GM12878 (cell line): ENCODE measurements around the gene CLNK. TPM values are rescaled to one million over a fixed set of nuclear protein-coding genes. Genes with fewer than 3 reads are reported as not detected.

Experiments used
- BCLAF1 ChIP-seq: fragments of 450-650 bp; IDR thresholded peaks from 2 replicates; pipeline ENCODE4 v1.6.1; 2017; ENCODE audit warnings: antibody characterized with exemption, mild to moderate bottlenecking, moderate library complexity
- CEBPB ChIP-seq, 2 experiments: fragments of 150-350 bp in 1 of 2; IDR thresholded peaks; 2 replicates each; pipeline ENCODE4 v1.6.1; 2012 to 2014; ENCODE audit warnings: low read depth in 2 of 2, low read length in 2 of 2, borderline replicate concordance in 1 of 2, inconsistent platforms in 1 of 2
- CREB1 ChIP-seq: IDR thresholded peaks from 2 replicates; pipeline ENCODE4 v1.6.1; 2012; ENCODE audit warnings: low read depth, mild to moderate bottlenecking, inconsistent platforms
- E2F4 ChIP-seq: IDR thresholded peaks from 2 replicates; pipeline ENCODE4 v1.6.1; 2012; ENCODE audit warnings: low read depth, low read length, improper control_type of control experiment
- EGR1 ChIP-seq, 2 experiments: IDR thresholded peaks; 1 replicate in 1 of 2; 2 replicates in 1 of 2; pipeline ENCODE4 v1.6.1; 2011 to 2012; ENCODE audit warnings: low read depth in 2 of 2, low read length in 2 of 2, borderline replicate concordance in 1 of 2, mild to moderate bottlenecking in 1 of 2, moderate library complexity in 1 of 2
- EP300 ChIP-seq, 2 experiments: fragments of 150-350 bp in 1 of 2; IDR thresholded peaks; 2 replicates each; pipeline ENCODE4 v1.6.1; 2011 to 2012; ENCODE audit warnings: low read depth in 2 of 2, low read length in 2 of 2, borderline replicate concordance in 1 of 2, improper control_type of control experiment in 1 of 2, inconsistent platforms in 1 of 2; ENCODE audit not compliant: control insufficient read depth in 1 of 2
- FOS ChIP-seq: IDR thresholded peaks from 3 replicates; pipeline ENCODE4 v1.6.1; 2011; ENCODE audit warnings: borderline replicate concordance; ENCODE audit not compliant: insufficient read length; ENCODE audit errors: extremely low read depth
- GABPA ChIP-seq: IDR thresholded peaks from 2 replicates; pipeline ENCODE4 v1.6.1; 2014; ENCODE audit warnings: antibody characterized with exemption, low read depth, mild to moderate bottlenecking, inconsistent platforms
- HCFC1 ChIP-seq: fragments of 150-350 bp; IDR thresholded peaks from 2 replicates; pipeline ENCODE4 v1.6.1; 2014; ENCODE audit warnings: low read length
- HDAC2 ChIP-seq: fragments of 200-600 bp; sonication (generic); IDR thresholded peaks from 2 replicates; pipeline ENCODE4 v1.6.1; 2017
- IKZF1 ChIP-seq: fragments of 450-650 bp; conservative IDR thresholded peaks from 2 replicates; pipeline ENCODE4 v1.6.1; 2017; ENCODE audit warnings: antibody characterized with exemption, mild to moderate bottlenecking
- IKZF2 ChIP-seq, 2 experiments: fragments of 450-650 bp; IDR thresholded peaks; 2 replicates each; pipeline ENCODE4 v1.6.1; 2017; ENCODE audit warnings: mild to moderate bottlenecking in 2 of 2, moderate library complexity in 2 of 2
- JUNB ChIP-seq: IDR thresholded peaks from 2 replicates; pipeline ENCODE4 v1.6.1; 2016; ENCODE audit warnings: antibody characterized with exemption, mild to moderate bottlenecking
- NFYA ChIP-seq: IDR thresholded peaks from 2 replicates; pipeline ENCODE4 v1.6.1; 2011; ENCODE audit warnings: low read depth, mild to moderate bottlenecking, low read length, improper control_type of control experiment, borderline replicate concordance
- NKRF ChIP-seq: fragments of 450-650 bp; conservative IDR thresholded peaks from 2 replicates; pipeline ENCODE4 v1.6.1; 2017; ENCODE audit warnings: mild to moderate bottlenecking, moderate library complexity
- NR2C1 ChIP-seq: fragments of 450-650 bp; IDR thresholded peaks from 2 replicates; pipeline ENCODE4 v1.6.1; 2017; ENCODE audit warnings: antibody characterized with exemption, mild to moderate bottlenecking, moderate library complexity
- PAX8 ChIP-seq: fragments of 450-650 bp; IDR thresholded peaks from 2 replicates; pipeline ENCODE4 v1.6.1; 2017; ENCODE audit warnings: mild to moderate bottlenecking, moderate library complexity
- RCOR1 ChIP-seq: conservative IDR thresholded peaks from 2 replicates; pipeline ENCODE4 v1.6.1; 2012; ENCODE audit warnings: low read depth, low read length, improper control_type of control experiment
- SMAD5 ChIP-seq: IDR thresholded peaks from 2 replicates; pipeline ENCODE4 v1.6.1; 2016; ENCODE audit warnings: antibody characterized with exemption, low read depth
- SREBF1 ChIP-seq: IDR thresholded peaks from 2 replicates; pipeline ENCODE4 v1.6.1; 2012; ENCODE audit warnings: mild to moderate bottlenecking, low read length
- TCF7 ChIP-seq: IDR thresholded peaks from 2 replicates; pipeline ENCODE4 v1.6.1; 2014; ENCODE audit warnings: antibody characterized with exemption, borderline replicate concordance
- WRNIP1 ChIP-seq: IDR thresholded peaks from 2 replicates; pipeline ENCODE4 v1.6.1; 2011; ENCODE audit warnings: low read depth, low read length, improper control_type of control experiment, borderline replicate concordance
- YBX1 ChIP-seq: fragments of 450-650 bp; IDR thresholded peaks from 2 replicates; pipeline ENCODE4 v1.6.1; 2016; ENCODE audit warnings: antibody characterized with exemption
- YY1 ChIP-seq: IDR thresholded peaks from 2 replicates; pipeline ENCODE4 v1.6.1; 2011; ENCODE audit warnings: low read depth, mild to moderate bottlenecking, low read length
- ZSCAN29 ChIP-seq: fragments of 450-650 bp; IDR thresholded peaks from 2 replicates; pipeline ENCODE4 v1.6.1; 2017; ENCODE audit warnings: mild to moderate bottlenecking, moderate library complexity
- polyA plus RNA-seq, 11 experiments: library from polyadenylated mRNA; depleted of rRNA in 4 of 11; unstranded in 6 of 11; stranded (reverse) in 5 of 11; fragments of >200 nt; fragmentation: Nextera tagmentation in 4 of 11; fragmentation: Illumina TruSeq in 1 of 11; extraction: Ambion mirVana in 4 of 11; extraction: Trizol in 1 of 11; gene quantifications; 1 replicate in 1 of 11; 2 replicates in 10 of 11; pipeline versions ENCODE4 v1.2.1 to v1.2.3, GENCODE V29; 2011 to 2016; ENCODE audit warnings: inconsistent platforms in 2 of 11, missing spikeins in 2 of 11, low read depth in 1 of 11
- total RNA-seq, 4 experiments: library from RNA; depleted of rRNA in 3 of 4; stranded (reverse); fragments of >200 nt in 3 of 4; fragmentation: Illumina TruSeq in 1 of 4; extraction: Trizol in 1 of 4; gene quantifications; 2 replicates each; pipeline versions ENCODE4 v1.2.1 to v1.2.3, GENCODE V29; 2013 to 2021

Gene CLNK
- total and polyA plus RNA-seq, 10 of the 15 experiments (the other 5 are each of a cell fraction or from before 2014, with no cell fraction given), result 2.1 to 14.3 (median 2.7) TPM

- TF ChIP-seq E2F4 (no peak), RCOR1 (no peak), CREB1 (peak; percentile 27; the same call in 1 of the 2 replicates), TCF7 (peak; percentile 43; the same call in 1 of the 2 replicates), IKZF2 (IDR thresholded peaks at IDR 0.05) (0 out of 4 replicates have a peak, but pooled peaks of 1 of the 2 experiments have one; percentile 15), EGR1 (IDR thresholded peaks at IDR 0.05; ENCODE audit: borderline replicate concordance in 1 of 2, low read depth in 2 of 2, low read length in 2 of 2) (no peak), SREBF1 (no peak), NR2C1 (no peak), EP300 (IDR thresholded peaks at IDR 0.05; ENCODE audit: borderline replicate concordance in 1 of 2, control insufficient read depth in 1 of 2, low read depth in 2 of 2, low read length in 2 of 2) (0 out of 4 replicates have a peak, but pooled peaks of 1 of the 2 experiments have one; percentile 21), YBX1 (no peak), HDAC2 (no peak), NFYA (no peak), HCFC1 (no peak), ZSCAN29 (no peak), FOS (no peak), NKRF (no peak), WRNIP1 (no peak), YY1 (no peak), PAX8 (no peak), SMAD5 (no peak), BCLAF1 (no peak), IKZF1 (no peak), GABPA (peak; percentile 59; the same call in 1 of the 2 replicates), CEBPB (IDR thresholded peaks at IDR 0.05; ENCODE audit: borderline replicate concordance in 1 of 2, low read depth in 2 of 2, low read length in 2 of 2) (peak in 1 of 2 experiments; percentile 31; a peak in 1 of 4 replicates), JUNB (peak; percentile 92)
These were observed 28.6 kb downstream of the CLNK start (continued) for GRCh38 chr4:10655968-10656367.
